ENCODE measurements around the gene SLC35F4. TPM values are rescaled to one million over a fixed set of nuclear protein-coding genes. Genes with fewer than 3 reads are reported as not detected.

Gene SLC35F4
- total RNA-seq, 1 experiment from 2014 or later, result not detected

DNA sequence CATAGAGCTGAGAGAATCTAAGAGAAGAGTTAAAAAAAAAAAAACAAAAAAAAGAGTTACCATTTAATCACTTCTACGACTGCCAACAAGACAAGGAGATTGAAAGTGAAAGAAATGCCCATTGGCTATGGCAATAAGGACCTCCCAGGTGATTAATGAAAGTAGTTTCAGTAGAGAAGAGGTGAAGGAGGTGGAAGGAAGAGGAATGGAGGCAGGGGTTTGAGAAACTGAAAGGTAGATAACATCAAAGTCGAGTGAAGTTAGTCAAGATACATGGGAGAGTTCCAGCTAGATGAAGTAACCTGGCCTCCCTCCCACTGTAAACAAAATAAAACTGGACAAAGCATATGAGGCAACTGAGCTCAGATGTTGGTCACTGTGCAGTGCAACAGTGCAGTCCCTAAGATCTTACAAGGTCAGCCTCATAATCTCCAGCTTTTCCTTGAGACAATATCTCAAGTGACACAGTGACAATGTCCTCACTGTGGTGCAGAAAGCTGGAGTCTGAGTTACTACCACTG is 254.3 kb downstream of the SLC35F4 start:
- Mint-ChIP-seq H3K9me3 (no peaks in the 10 kb centered on the region), H3K27ac (no peak overlapping the region), H3K4me1 (no peaks in the 10 kb centered on the region), H3K36me3 (ENCODE audit: insufficient read depth in 1 of 3, low read depth in 3 of 3) (no peaks in the 10 kb centered on the region), H3K4me3 (no peak overlapping the region), H3K27me3 (ENCODE audit: low read depth) (peaks cover 1% of the 10 kb centered on the region)
- Histone ChIP-seq H2BK120ac (ENCODE audit: low read depth, low read length, poor library complexity, severe bottlenecking) (no peak overlapping the region), H2AFZ (ENCODE audit: low read length) (no peak overlapping the region), H3K79me1 (ENCODE audit: insufficient read depth, low read depth, low read length, poor library complexity, severe bottlenecking) (no peaks in the 10 kb centered on the region), H3K23me2 (ENCODE audit: insufficient read length, low read depth, low read length, poor library complexity, severe bottlenecking) (no peaks in the 10 kb centered on the region), H2BK15ac (ENCODE audit: low read depth, low read length) (no peak overlapping the region), H2BK5ac (ENCODE audit: insufficient read length, low read length) (no peak overlapping the region), H3K9ac (ENCODE audit: extremely low read depth, insufficient read length, low read length) (no peak overlapping the region), H3K4me2 (ENCODE audit: insufficient read depth, insufficient read length, low read length) (no peak overlapping the region), H2BK12ac (ENCODE audit: insufficient read length, low read depth, low read length) (no peak overlapping the region), H3K79me2 (ENCODE audit: insufficient read depth, low read length) (no peaks in the 10 kb centered on the region), H3K4ac (ENCODE audit: low read depth, low read length) (no peak overlapping the region), H3K56ac (ENCODE audit: insufficient read length, low read depth, low read length) (no peak overlapping the region), H3K18ac (ENCODE audit: insufficient read length, low read depth, low read length) (no peak overlapping the region), H3T11ph (ENCODE audit: low read length) (no peak overlapping the region), H3K27ac (ENCODE audit: insufficient read length, low read depth, low read length) (no peak overlapping the region), H3K4me1 (ENCODE audit: insufficient read depth, low read length) (no peaks in the 10 kb centered on the region; the same call in 1 of the 2 replicates), H3K23ac (ENCODE audit: insufficient read length, low read depth, low read length) (no peak overlapping the region), H3K9me3 (ENCODE audit: control insufficient read depth, low read depth, low read length) (no peaks in the 10 kb centered on the region), H4K8ac (replicated peaks; ENCODE audit: insufficient read length, low read depth, low read length) (no peak overlapping the region), H2BK20ac (ENCODE audit: low read depth, low read length, poor library complexity, severe bottlenecking) (no peak overlapping the region), H3K27me3 (ENCODE audit: insufficient read depth, low read length) (no peaks in the 10 kb centered on the region), H2AK5ac (ENCODE audit: insufficient read length, low read length) (no peak overlapping the region), H3K14ac (ENCODE audit: insufficient read depth, low read length) (no peak overlapping the region), H4K5ac (ENCODE audit: insufficient read length, low read depth, low read length) (no peak overlapping the region), H4K20me1 (ENCODE audit: control insufficient read depth, insufficient read depth, insufficient read length) (no peaks in the 10 kb centered on the region), H4K91ac (ENCODE audit: insufficient read length, low read depth, low read length) (no peak overlapping the region)
- WGBS (ENCODE audit: extremely low coverage, insufficient read length, low lambda C conversion rate), result no CpG with 5 or more reads among the region's 2 CpGs
- no peak for DNase-seq
- TF ChIP-seq CTCF (conservative IDR thresholded peaks at IDR 0.05), result no peak
